ENCODE measurements around the gene SYNPO2. TPM values are rescaled to one million over a fixed set of nuclear protein-coding genes. Genes with fewer than 3 reads are reported as not detected.
"Not testable (repeated sequence)": the region's sequence is repeated elsewhere in the genome, so short reads cannot be mapped to it uniquely, and the experiment has no call there.

The SYNPO2 gene
- total and polyA plus RNA-seq, 8 donors, result 2.8 to 30.7 (median 4.6) TPM

DNA sequence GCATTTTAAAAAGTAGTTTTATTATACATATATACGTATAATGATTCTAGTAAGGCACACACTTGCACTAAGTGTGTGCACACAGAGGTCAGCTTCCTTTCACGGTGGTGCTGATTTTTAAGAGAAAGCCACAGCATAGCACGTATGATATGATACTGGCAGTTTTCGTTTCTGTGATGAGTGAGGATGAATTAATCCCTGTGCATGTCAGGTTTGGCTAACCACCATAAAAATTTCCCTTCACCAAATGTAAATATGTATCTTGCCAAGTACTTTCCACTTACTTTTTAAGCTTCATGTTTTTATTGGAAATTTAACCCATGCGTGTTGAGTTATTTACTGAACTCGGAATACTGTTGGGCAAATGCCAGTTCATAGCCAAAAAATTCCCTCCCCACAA, 84.6 kb downstream of the SYNPO2 start:
- H3K9me3 ChIP-seq, result no peaks in the 10 kb centered on the region
- peaks cover 5 to 9% of the 10 kb centered on the region in 2 donors for H3K4me1 ChIP-seq
- TF ChIP-seq, protein P1, sequence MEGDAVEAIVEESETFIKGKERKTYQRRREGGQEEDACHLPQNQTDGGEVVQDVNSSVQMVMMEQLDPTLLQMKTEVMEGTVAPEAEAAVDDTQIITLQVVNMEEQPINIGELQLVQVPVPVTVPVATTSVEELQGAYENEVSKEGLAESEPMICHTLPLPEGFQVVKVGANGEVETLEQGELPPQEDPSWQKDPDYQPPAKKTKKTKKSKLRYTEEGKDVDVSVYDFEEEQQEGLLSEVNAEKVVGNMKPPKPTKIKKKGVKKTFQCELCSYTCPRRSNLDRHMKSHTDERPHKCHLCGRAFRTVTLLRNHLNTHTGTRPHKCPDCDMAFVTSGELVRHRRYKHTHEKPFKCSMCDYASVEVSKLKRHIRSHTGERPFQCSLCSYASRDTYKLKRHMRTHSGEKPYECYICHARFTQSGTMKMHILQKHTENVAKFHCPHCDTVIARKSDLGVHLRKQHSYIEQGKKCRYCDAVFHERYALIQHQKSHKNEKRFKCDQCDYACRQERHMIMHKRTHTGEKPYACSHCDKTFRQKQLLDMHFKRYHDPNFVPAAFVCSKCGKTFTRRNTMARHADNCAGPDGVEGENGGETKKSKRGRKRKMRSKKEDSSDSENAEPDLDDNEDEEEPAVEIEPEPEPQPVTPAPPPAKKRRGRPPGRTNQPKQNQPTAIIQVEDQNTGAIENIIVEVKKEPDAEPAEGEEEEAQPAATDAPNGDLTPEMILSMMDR (IDR thresholded peaks at IDR 0.05), result no peak
- intact Hi-C loops (cut with DNase I), result no loop called here
- DNase-seq (no peak), ATAC-seq (no peak)
- no peaks in the 10 kb centered on the region for H3K36me3 ChIP-seq
- no peaks in the 10 kb centered on the region for H3K27me3 ChIP-seq
- H3K27ac ChIP-seq, result no peak overlapping the region
- H3K4me3 ChIP-seq, result no peak overlapping the region

DNA sequence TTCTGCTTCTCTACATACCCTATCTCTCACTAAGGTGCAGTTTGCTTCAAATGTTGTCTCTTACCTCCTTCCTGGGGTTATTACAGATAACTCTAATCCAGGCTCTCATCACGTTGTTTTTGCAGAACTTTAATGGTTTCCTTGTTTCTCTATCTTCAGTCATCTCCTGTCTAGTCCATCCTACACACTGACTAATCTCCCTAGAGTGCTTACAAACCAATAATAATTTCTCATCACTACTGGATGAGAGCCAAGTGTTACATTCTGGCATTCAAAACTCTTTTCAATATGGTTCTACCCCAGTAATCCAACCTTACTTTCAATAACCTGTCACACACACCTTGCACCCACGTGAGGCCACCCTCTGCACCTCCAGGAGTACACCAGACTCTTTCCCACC, 86.1 kb downstream of the SYNPO2 start:
- ATAC-seq (no peak), DNase-seq (no peak)
- Histone ChIP-seq H3K27me3 (no peaks in the 10 kb centered on the region), H3K9me3 (no peaks in the 10 kb centered on the region), H3K4me3 (no peak overlapping the region), H3K36me3 (no peaks in the 10 kb centered on the region), H3K27ac (no peak overlapping the region), H3K4me1 (no peaks in the 10 kb centered on the region)
- TF ChIP-seq, protein P1 (IDR thresholded peaks at IDR 0.05), result no peak
- intact Hi-C loops (cut with DNase I), result no loop called here

DNA sequence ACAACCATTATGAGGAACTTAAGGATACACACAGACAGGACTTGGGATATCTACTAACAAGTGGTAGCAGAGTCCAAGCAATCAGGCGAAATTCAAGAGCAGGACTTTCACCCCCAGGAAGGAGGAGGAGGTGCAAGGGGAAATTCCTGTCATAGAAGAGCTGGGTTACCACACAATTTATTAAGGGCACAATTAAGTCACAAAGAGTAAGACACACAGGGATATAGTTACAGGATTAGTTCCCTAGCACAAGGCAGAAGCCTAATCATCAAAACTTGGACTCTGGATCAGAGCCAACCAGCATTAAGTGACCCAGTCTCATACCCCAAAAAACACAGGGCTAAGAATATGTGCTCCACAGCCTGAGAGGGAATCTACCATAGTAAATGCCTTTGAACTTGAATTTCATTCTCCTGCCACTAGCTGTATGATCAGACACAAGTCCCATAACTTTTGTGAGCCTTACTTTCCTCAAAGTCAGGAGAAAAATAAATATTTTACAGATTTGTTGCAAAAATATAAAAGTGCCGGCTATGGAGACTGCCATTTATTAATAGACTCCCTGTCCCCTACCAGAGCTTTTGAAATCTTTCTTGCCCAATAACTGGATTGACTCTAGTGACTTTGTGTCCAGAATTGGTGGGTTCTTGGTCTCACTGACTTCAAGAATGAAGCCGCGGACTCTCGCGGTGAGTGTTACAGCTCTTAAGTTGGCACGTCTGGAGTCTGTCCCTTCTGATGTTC, 87.0 kb downstream of the SYNPO2 start:
- intact Hi-C loops (cut with DNase I), result no loop called here
- H3K4me1 ChIP-seq, result no peaks in the 10 kb centered on the region
- TF ChIP-seq, protein P1 (IDR thresholded peaks at IDR 0.05), result no peak
- H3K4me3 ChIP-seq, result no peak overlapping the region
- H3K36me3 ChIP-seq, result no peaks in the 10 kb centered on the region
- no peaks in the 10 kb centered on the region for H3K9me3 ChIP-seq
- H3K27ac ChIP-seq, result no peak overlapping the region
- H3K27me3 ChIP-seq, result no peaks in the 10 kb centered on the region
- ATAC-seq, result no peak
- DNase-seq, result no peak

DNA sequence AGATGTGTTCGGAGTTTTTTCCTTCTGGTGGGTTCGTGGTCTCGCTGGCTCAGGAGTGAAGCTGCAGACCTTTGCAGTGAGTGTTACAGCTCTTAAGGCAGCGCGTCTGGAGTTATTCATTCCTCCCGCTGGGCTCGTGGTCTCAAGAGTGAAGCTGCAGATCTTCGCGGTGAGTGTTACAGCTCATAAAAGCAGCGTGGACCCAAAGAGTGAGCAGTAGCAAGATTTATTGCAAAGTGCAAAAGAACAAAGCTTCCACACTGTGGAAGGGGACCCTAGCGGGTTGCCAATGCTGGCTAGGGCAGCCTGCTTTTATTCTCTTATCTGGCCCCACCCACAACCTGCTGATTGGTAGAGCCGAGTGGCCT, 87.5 kb downstream of the SYNPO2 start:
- DNase-seq, result not testable (repeated sequence)

DNA sequence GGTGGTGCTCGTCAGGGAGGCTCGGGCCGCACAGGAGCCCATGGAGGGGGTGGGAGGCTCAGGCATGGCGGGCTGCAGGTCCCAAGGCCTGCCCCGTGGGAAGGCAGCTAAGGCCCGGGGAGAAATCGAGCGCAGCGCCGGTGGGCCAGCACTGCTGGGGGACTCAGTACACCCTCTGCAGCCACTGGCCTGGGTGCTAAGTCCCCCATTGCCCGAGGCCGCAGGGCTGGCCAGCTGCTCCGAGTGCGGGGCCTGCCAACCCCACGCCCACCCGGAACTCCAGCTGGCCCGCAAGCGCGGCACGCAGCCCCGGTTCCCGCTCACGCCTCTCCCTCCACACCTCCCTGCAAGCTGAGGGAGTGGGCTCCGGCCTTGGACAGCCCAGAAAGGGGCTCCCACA, 88.4 kb downstream of the SYNPO2 start:
- H3K9me3 ChIP-seq; H3K4me1 ChIP-seq; ATAC-seq; H3K36me3 ChIP-seq; H3K27me3 ChIP-seq; intact Hi-C loops (cut with DNase I); H3K27ac ChIP-seq; H3K4me3 ChIP-seq: not testable (repeated sequence)
- DNase-seq, result peak in 1 of 4 donors; percentile 65

More for the DNA sequence above, 87.5 kb downstream of the SYNPO2 start:
- H3K4me3 ChIP-seq; H3K27me3 ChIP-seq; H3K9me3 ChIP-seq; H3K27ac ChIP-seq; intact Hi-C loops (cut with DNase I); H3K4me1 ChIP-seq; ATAC-seq; H3K36me3 ChIP-seq: not testable (repeated sequence)

DNA sequence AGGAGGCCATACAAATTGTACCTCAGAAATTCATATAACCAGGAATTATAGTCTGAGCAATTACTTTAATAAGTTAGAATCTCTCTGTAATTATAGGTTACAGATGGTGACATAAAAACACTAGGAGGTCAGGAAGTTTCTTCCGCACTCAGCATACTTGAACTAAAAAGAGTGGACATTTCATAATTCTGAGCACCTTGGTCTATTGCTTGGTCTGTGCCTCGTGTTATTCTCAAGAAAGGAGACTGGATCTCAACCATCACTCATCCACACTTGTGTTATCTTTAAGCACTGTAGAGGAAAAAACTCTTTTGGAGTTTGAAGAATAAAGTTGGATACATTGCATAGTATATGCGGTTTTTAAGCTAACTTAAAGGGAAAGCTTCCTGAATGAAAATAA, 91.1 kb downstream of the SYNPO2 start:
- no peak overlapping the region for H3K27ac ChIP-seq
- H3K4me3 ChIP-seq, result no peak overlapping the region
- TF ChIP-seq, protein P1 (IDR thresholded peaks at IDR 0.05), result no peak
- no peaks in the 10 kb centered on the region for H3K27me3 ChIP-seq
- no peaks in the 10 kb centered on the region for H3K36me3 ChIP-seq
- no peak for DNase-seq
- intact Hi-C loops (cut with DNase I), result no loop called here
- ATAC-seq, result peak; percentile 68
- peaks cover 0 to 8% of the 10 kb centered on the region in 2 donors for H3K4me1 ChIP-seq
- H3K9me3 ChIP-seq, result no peaks in the 10 kb centered on the region

All from left lung (tissue), 10 donors.